HFF-Myc (cell line): ENCODE results near the gene SCYL2.

Experiments used
- DNase-seq: peaks from one replicate; pipeline ENCODE4 v3.0.0-alpha.2; 2011; ENCODE audit warnings: low read depth; ENCODE audit errors: extremely low read depth
- H3K4me3 ChIP-seq: replicated peaks from 2 replicates; pipeline ENCODE4 v1.5.1; 2011; ENCODE audit warnings: low read depth, mild to moderate bottlenecking, control low read depth, low read length
- TF ChIP-seq, protein P1 (sequence below): IDR thresholded peaks from 2 replicates; pipeline ENCODE4 v1.5.1; 2012; ENCODE audit warnings: mild to moderate bottlenecking, low read depth, low read length, control low read depth; ENCODE audit errors: missing control alignments

SCYL2 gene

DNA sequence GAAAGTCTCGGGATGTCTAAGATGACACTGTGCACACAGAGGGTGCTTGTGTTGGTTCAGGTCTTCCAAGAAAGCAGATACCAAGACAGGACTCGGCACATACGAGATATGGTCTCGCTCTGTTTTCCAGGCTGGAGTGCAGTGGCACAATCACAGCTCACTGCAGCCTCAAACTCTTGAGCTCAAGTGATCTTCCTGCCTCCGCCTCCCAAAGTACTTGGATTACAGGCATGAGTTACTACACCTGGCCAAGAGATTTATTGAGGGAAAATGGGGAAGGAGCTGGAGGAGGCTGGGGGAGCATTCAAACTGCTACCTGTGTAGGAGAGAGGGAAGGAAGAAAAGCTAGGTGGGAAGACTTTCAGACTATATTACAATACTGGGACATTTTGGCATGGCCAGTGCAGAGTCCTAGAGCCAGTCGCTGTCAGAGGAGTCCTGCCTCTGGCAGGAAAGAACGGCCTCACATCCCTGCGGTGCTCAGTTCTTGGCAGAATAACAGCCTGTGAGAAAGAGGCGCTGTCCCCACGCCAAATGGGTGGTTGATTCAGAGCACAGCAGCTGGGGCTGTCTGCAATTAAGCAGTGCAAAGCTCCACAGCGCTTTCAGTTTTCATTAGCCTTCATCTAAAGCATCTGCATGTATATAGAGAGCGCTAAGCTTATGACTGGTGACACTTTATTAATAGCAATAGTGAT is 108.2 kb downstream of the SCYL2 start:
- TF ChIP-seq, protein P1, sequence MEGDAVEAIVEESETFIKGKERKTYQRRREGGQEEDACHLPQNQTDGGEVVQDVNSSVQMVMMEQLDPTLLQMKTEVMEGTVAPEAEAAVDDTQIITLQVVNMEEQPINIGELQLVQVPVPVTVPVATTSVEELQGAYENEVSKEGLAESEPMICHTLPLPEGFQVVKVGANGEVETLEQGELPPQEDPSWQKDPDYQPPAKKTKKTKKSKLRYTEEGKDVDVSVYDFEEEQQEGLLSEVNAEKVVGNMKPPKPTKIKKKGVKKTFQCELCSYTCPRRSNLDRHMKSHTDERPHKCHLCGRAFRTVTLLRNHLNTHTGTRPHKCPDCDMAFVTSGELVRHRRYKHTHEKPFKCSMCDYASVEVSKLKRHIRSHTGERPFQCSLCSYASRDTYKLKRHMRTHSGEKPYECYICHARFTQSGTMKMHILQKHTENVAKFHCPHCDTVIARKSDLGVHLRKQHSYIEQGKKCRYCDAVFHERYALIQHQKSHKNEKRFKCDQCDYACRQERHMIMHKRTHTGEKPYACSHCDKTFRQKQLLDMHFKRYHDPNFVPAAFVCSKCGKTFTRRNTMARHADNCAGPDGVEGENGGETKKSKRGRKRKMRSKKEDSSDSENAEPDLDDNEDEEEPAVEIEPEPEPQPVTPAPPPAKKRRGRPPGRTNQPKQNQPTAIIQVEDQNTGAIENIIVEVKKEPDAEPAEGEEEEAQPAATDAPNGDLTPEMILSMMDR: no peak
- H3K4me3 ChIP-seq: no peak overlapping the region
- DNase-seq: no peak

DNA sequence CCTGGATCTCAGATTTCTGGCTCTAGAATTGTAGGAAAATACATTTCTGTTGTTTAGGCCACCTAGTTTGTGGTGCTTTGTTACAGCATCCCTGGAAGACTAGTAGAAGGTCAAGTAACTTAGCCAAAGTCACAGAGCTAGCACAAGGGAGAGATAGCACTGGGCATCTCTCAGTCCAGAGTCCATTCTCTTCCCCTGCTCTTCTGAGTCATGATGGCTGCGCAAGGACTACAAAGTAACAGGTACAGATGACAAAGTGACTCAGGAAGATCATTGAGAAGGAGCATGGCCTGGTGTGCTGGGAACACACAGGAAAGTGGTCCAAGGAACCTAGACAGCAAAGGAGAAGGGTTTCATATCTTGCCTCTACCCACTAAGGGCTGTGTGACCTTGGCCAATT is 109.2 kb downstream of the SCYL2 start:
- DNase-seq: no peak
- TF ChIP-seq, protein P1: no peak

DNA sequence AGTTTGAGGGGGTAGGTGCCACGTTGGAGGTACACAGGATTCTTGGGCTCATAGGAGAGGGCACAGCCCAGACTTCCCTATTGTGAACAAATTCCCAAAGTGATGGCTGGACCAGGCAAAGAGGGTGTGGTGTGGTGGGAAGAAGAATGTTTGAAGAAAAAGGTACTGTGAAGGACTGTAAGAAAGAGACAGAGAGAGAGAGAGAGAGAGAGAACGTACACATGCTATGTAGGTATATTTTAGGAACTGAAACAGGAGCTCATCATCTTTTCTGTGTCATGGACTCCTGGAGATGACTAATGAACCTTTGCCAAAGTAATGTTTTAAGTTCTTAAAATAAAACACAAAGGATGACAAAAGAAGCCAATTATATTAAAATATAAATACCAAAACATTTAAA is 114.4 kb downstream of the SCYL2 start:
- no peak for DNase-seq
- TF ChIP-seq, protein P1: no peak
- H3K4me3 ChIP-seq: no peak overlapping the region

More for the DNA sequence above, 109.2 kb downstream of the SCYL2 start:
- no peak overlapping the region for H3K4me3 ChIP-seq

- no peak for DNase-seq
- TF ChIP-seq, protein P1: no peak
- no peak overlapping the region for H3K4me3 ChIP-seq
These were observed 115.4 kb downstream of the SCYL2 start for GRCh38 chr12:100382338-100382737.

DNA sequence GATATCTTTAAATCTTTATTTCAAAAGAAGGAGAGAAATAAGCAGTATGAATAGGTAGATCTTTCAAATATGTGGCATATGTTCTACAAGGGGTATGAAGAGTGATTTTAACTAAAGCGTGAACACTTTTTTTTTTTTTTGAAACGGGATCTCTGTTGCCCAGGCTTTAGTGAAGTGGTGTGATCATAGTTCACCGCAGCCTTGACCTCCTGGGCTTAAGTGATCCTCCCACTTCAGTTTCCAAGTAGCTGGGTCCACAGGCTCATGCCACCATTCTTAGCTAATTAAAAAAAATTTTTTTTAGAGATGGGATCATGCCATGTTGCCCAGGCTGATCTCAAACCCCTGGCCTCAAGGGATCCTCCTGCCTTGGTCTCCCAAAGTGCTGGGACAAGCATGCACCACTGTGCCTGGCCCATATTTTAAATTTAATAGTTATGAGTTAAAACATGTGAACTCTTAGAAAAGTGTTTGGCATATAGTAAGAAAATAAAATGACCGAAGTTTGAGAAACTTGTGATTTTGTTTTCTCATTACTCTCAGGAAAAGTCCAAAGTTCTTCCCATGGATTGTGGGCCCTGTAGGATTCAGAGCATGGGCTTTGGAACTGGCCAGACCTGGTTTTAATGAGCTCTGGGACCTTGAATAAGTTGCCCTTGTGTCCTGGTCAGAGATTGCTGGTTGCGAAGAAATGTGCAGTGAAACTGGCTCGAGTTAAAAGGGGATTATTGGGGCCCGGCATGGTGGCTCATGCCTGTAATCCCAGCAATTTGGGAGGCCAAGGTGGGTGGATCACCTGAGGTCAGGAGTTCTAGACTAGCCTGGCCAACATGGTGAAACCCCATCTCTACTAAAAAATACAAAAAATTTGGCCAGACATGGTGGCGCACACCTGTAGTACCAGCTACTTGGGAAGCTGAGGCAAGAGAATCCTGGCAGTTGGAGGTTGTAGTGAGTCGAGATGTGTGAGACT is 116.9 kb downstream of the SCYL2 start:
- no peak for DNase-seq
- TF ChIP-seq, protein P1: no peak
- H3K4me3 ChIP-seq: no peak overlapping the region

GRCh38 chr12:100384559-100384935 is 117.6 kb downstream of the SCYL2 start:
- H3K4me3 ChIP-seq: no peak overlapping the region
- TF ChIP-seq, protein P1: no peak
- no peak for DNase-seq
